Middle frontal gyrus (tissue), 1 donor: Measurements from ENCODE around the gene ZFX.

Source experiments
- DNase-seq: peaks from one replicate; pipeline ENCODE4 v3.0.0-alpha.2; 2015; ENCODE audit warnings: low spot score; ENCODE audit errors: extremely low spot score

The ZFX gene

GRCh38 chrX:24201216-24201615 lies 51.7 kb downstream of the ZFX start:
- DNase-seq = no peak

- DNase-seq = no peak
These were observed 53.0 kb downstream of the ZFX start for GRCh38 chrX:24202465-24203031.

- no peak for DNase-seq
These were observed 53.7 kb downstream of the ZFX start for GRCh38 chrX:24203072-24203808.

- DNase-seq = no peak
These were observed 54.8 kb downstream of the ZFX start for GRCh38 chrX:24204331-24204730.

- no peak for DNase-seq
These were observed 55.4 kb downstream of the ZFX start for GRCh38 chrX:24204958-24205357.

GRCh38 chrX:24207826-24208225 lies 58.3 kb downstream of the ZFX start:
- no peak for DNase-seq

GRCh38 chrX:24208496-24209240 lies 59.1 kb downstream of the ZFX start:
- no peak for DNase-seq

- DNase-seq = no peak
These were observed 60.7 kb downstream of the ZFX start for GRCh38 chrX:24210190-24210589.

GRCh38 chrX:24214568-24214967 lies 65.0 kb downstream of the ZFX start:
- DNase-seq = no peak

GRCh38 chrX:24215272-24215671 lies 65.7 kb downstream of the ZFX start:
- no peak for DNase-seq

GRCh38 chrX:24216037-24216436 lies 66.5 kb downstream of the ZFX start:
- no peak for DNase-seq

- no peak for DNase-seq
These were observed 67.3 kb downstream of the ZFX start for GRCh38 chrX:24216827-24217226.

- DNase-seq = no peak
These were observed 69.8 kb downstream of the ZFX start for GRCh38 chrX:24219320-24219719.

- DNase-seq = no peak
These were observed 72.3 kb downstream of the ZFX start for GRCh38 chrX:24221872-24222271.

GRCh38 chrX:24225265-24225664 lies 75.7 kb downstream of the ZFX start:
- DNase-seq = no peak

- no peak for DNase-seq
These were observed 76.6 kb downstream of the ZFX start for GRCh38 chrX:24226176-24226575.

GRCh38 chrX:24228596-24228995 lies 79.1 kb downstream of the ZFX start:
- DNase-seq = no peak

- DNase-seq = no peak
These were observed 79.9 kb downstream of the ZFX start for GRCh38 chrX:24229400-24229879.

- DNase-seq = no peak
These were observed 80.4 kb downstream of the ZFX start for GRCh38 chrX:24229976-24230375.

- no peak for DNase-seq
These were observed 81.6 kb downstream of the ZFX start for GRCh38 chrX:24231131-24231540.

GRCh38 chrX:24231641-24232179 lies 82.2 kb downstream of the ZFX start:
- no peak for DNase-seq

- DNase-seq = no peak
These were observed 83.3 kb downstream of the ZFX start for GRCh38 chrX:24232796-24233195.
